Ascending aorta (tissue), 2 donors: ENCODE results near the gene FLT4. TPM values are rescaled to one million over a fixed set of nuclear protein-coding genes. Genes with fewer than 3 reads are reported as not detected.

Experiments used
- DNase-seq, 2 donors: peaks; one replicate each; pipeline ENCODE4 v3.0.0-alpha.2; 2019; ENCODE audit warnings: low spot score in 2 of 2
- H3K27ac ChIP-seq, 2 donors: fragments of 200-600 bp; sonication (generic); one replicate each; pipeline ENCODE4 v1.5.1; 2016 to 2017; ENCODE audit warnings: mild to moderate bottlenecking in 1 of 2
- H3K27me3 ChIP-seq: fragments of 200-600 bp; sonication (generic); one replicate; pipeline ENCODE4 v1.5.1; 2017
- H3K36me3 ChIP-seq, 2 donors: fragments of 200-600 bp; sonication (generic); one replicate each; pipeline ENCODE4 v1.5.1; 2016
- H3K4me1 ChIP-seq, 2 donors: fragments of 200-600 bp; sonication (generic); one replicate each; pipeline ENCODE4 v1.5.1; 2016 to 2017; ENCODE audit warnings: mild to moderate bottlenecking in 1 of 2
- H3K4me3 ChIP-seq, 2 donors: fragments of 200-600 bp; sonication (generic); one replicate each; pipeline ENCODE4 v1.5.1; 2016 to 2017; ENCODE audit warnings: mild to moderate bottlenecking in 1 of 2
- H3K9me3 ChIP-seq, 2 donors: fragments of 200-600 bp; sonication (generic); one replicate each; pipeline ENCODE4 v1.5.1; 2016
- intact Hi-C: fragments of 100-400 bp; cut with DNase I; formaldehyde crosslinking; loops from one replicate; pipeline ENCODE4 v1.15.1; 2023
- total RNA-seq: library from RNA; depleted of rRNA; stranded (reverse); fragments of >200 nt; gene quantifications from one replicate; pipeline ENCODE4 v1.1.0, GENCODE V29; 2016
- TF ChIP-seq, protein P1 (sequence below), 3 experiments: fragments of 200-600 bp in 2 of 3; fragments of 450-650 bp in 1 of 3; sonication (generic) in 2 of 3; IDR thresholded peaks; one replicate each; pipeline ENCODE4 v1.5.1; 2016 to 2019; ENCODE audit warnings: antibody characterized with exemption in 3 of 3, mild to moderate bottlenecking in 1 of 3, moderate library complexity in 1 of 3

FLT4 gene
- total RNA-seq, 1 donor from 2014 or later = 53.5 TPM

DNA sequence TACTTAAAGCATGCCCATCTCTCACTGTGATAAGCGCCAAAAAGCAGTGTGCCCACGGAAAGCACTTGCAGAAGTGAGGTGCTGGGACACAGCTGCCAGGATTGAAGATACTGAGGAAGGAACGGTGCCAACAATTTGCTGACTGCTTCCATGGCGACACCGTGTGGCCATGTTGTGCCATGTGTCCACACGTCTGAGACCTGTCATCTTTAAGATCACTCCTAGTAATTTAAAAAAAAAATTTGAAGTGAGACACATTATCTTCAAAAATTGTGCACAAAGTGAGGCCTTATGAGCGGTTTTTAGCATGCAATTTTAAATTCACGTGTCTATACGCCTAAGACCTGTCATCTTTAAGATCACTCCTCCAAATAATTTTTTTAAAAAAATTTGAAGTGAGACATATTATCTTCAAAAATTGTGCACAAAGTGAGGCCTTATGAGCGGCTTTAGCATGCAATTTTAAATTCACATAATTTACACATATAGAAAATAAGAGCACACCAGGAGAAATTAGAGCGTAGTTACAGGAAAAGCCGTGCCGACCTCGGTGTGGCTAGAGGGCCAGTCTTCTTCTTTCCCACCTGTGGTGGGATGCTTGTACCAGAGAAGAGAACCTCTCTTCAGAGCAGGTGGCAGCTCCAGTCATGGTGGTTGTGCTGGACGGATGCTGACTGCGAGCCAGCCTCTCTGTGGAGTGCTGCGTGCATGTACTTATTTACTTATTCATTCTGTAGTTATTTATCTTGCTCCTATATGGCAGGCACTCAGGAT lies 21.4 kb upstream of the FLT4 start:
- intact Hi-C loops = no loop called here
- no peaks in the 10 kb centered on the region for H3K9me3 ChIP-seq
- peaks cover 4% of the 10 kb centered on the region for H3K27me3 ChIP-seq
- no peak overlapping the region for H3K27ac ChIP-seq
- no peaks in the 10 kb centered on the region for H3K4me1 ChIP-seq
- TF ChIP-seq, protein P1, sequence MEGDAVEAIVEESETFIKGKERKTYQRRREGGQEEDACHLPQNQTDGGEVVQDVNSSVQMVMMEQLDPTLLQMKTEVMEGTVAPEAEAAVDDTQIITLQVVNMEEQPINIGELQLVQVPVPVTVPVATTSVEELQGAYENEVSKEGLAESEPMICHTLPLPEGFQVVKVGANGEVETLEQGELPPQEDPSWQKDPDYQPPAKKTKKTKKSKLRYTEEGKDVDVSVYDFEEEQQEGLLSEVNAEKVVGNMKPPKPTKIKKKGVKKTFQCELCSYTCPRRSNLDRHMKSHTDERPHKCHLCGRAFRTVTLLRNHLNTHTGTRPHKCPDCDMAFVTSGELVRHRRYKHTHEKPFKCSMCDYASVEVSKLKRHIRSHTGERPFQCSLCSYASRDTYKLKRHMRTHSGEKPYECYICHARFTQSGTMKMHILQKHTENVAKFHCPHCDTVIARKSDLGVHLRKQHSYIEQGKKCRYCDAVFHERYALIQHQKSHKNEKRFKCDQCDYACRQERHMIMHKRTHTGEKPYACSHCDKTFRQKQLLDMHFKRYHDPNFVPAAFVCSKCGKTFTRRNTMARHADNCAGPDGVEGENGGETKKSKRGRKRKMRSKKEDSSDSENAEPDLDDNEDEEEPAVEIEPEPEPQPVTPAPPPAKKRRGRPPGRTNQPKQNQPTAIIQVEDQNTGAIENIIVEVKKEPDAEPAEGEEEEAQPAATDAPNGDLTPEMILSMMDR (IDR thresholded peaks at IDR 0.05) = peak in 2 of 3 experiments; percentile 34 to 38
- DNase-seq = no peak
- no peak overlapping the region for H3K4me3 ChIP-seq
- no peaks in the 10 kb centered on the region for H3K36me3 ChIP-seq

DNA sequence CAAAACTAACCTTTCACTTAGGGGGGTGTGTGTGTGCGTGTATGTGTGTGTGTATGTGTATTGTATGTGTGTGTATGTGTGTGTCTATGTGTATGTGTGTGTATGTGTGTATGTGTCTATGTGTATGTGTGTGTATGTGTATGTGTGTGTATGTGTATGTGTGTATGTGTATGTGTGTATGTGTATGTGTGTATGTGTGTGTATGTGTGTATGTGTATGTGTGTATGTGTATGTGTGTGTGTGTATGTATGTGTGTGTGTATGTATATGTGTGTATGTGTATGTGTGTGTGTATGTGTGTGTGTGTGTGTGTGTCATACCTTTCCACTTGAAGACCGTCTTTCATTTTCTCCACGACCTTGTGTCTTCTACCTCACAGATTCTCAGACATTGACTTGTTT lies 20.8 kb upstream of the FLT4 start:
- H3K9me3 ChIP-seq = no peaks in the 10 kb centered on the region
- no peak for DNase-seq
- H3K4me3 ChIP-seq = no peak overlapping the region
- H3K4me1 ChIP-seq = no peaks in the 10 kb centered on the region
- H3K27me3 ChIP-seq = peaks cover 4% of the 10 kb centered on the region
- no peaks in the 10 kb centered on the region for H3K36me3 ChIP-seq
- intact Hi-C loops = no loop called here
- TF ChIP-seq, protein P1 (IDR thresholded peaks at IDR 0.05) = no peak
- no peak overlapping the region for H3K27ac ChIP-seq

- Histone ChIP-seq H3K36me3 (no peaks in the 10 kb centered on the region), H3K27me3 (peaks cover 4% of the 10 kb centered on the region), H3K4me3 (no peak overlapping the region), H3K4me1 (no peaks in the 10 kb centered on the region), H3K9me3 (no peaks in the 10 kb centered on the region), H3K27ac (no peak overlapping the region)
- no peak for DNase-seq
- TF ChIP-seq, protein P1 (IDR thresholded peaks at IDR 0.05) = no peak
- intact Hi-C loops = no loop called here
Observed at GRCh38 chr5:180669661-180670060, 20.3 kb upstream of the FLT4 start.

DNA sequence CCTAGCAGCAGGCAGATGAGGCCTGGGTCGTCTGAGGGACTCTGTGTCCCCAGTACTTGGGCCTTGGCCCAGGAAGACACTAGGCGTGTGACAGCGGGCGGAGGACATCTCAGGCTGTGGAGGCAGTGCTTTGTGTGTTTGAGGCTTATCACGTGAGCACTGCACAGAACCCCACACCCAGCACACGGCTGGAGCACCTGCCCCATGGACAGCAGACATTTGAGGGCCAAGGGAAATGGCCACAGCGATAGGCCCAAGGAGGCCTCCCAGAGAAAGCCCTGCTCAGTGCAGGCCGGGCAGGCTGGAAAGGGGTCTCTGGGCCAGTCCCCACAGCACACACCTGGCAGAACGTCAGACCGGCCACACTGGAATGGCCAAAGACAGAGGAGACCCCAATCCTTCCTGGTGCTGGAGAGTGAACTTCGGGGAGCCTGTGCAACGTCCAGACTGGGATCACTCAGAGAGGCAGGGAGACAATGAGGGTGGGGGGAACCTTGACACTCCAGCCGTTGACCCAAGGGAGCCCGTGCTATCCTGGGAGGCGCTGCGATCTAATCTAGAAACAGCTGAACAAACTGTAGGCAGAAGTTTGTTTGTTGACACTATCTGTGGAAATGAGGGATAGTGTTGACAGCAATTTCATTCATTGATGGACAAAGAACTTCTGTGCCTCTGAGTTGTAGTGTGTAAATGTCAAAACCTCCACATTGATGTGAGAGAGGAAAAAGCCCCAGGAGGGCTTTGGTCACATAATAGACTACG lies 19.6 kb upstream of the FLT4 start:
- no peak overlapping the region for H3K27ac ChIP-seq
- intact Hi-C loops = no loop called here
- DNase-seq = peak in 1 of 2 donors; percentile 43
- no peak overlapping the region for H3K4me3 ChIP-seq
- TF ChIP-seq, protein P1 (IDR thresholded peaks at IDR 0.05) = no peak
- no peaks in the 10 kb centered on the region for H3K4me1 ChIP-seq
- H3K36me3 ChIP-seq = no peaks in the 10 kb centered on the region
- no peaks in the 10 kb centered on the region for H3K9me3 ChIP-seq
- H3K27me3 ChIP-seq = peaks cover 4% of the 10 kb centered on the region

GRCh38 chr5:180666812-180667211 lies 17.4 kb upstream of the FLT4 start:
- Histone ChIP-seq H3K4me1 (no peaks in the 10 kb centered on the region), H3K27me3 (no peaks in the 10 kb centered on the region), H3K27ac (no peak overlapping the region), H3K9me3 (no peaks in the 10 kb centered on the region), H3K4me3 (no peak overlapping the region), H3K36me3 (no peaks in the 10 kb centered on the region)
- intact Hi-C loops = no loop called here
- DNase-seq = peak in 1 of 2 donors; percentile 15
- TF ChIP-seq, protein P1 (IDR thresholded peaks at IDR 0.05) = no peak
